ENCODE data around the gene OR8H1.

OR8H1 gene

GRCh38 chr11:56292154-56292553 lies at the start of gene OR8H1:
Gene OR8H1, minus strand, starts transcription at chr11:56292254. Its CDS starts 1,192 bp downstream, at chr11:56291062.
- no peak for DNase-seq

- no peak for DNase-seq
Measured at GRCh38 chr11:56340289-56340688, 48.2 kb upstream of the OR8H1 start.

GRCh38 chr11:56333156-56333555 lies 41.1 kb upstream of the OR8H1 start:
- DNase-seq = no peak

GRCh38 chr11:56331861-56332491 lies 39.9 kb upstream of the OR8H1 start:
- no peak for DNase-seq

GRCh38 chr11:56314844-56315243 lies 22.8 kb upstream of the OR8H1 start, which contains the start of gene OR8K3:
Gene OR8K3, plus strand, starts transcription at chr11:56315144. Its CDS starts 3,163 bp downstream, at chr11:56318307.
- DNase-seq = no peak

- no peak for DNase-seq
Measured at GRCh38 chr11:56307836-56308235, 15.8 kb upstream of the OR8H1 start.

- no peak for DNase-seq
Measured at GRCh38 chr11:56296898-56297297, 4.8 kb upstream of the OR8H1 start.

- DNase-seq = no peak
Measured at GRCh38 chr11:56273854-56274253, 18.2 kb downstream of the OR8H1 start, which contains the start of gene OR5T1. Gene OR5T1, plus strand, starts transcription at chr11:56274154. Its CDS starts 1,485 bp downstream, at chr11:56275639.

- no peak for DNase-seq
Measured at GRCh38 chr11:56271092-56271491, 21.0 kb downstream of the OR8H1 start.

GRCh38 chr11:56251954-56252353 lies 40.1 kb downstream of the OR8H1 start, which contains the start of gene OR5T3:
Gene OR5T3, plus strand, starts transcription at chr11:56252254. Its CDS starts 0 bp downstream, at chr11:56252254.
- DNase-seq = no peak

All from EL (cell line).